ENCODE results near the gene ZNF804A. TPM values are rescaled to one million over a fixed set of nuclear protein-coding genes. Genes with fewer than 3 reads are reported as not detected.

The ZNF804A gene
- total RNA-seq, 3 donors from 2014 or later, result 0.14 to 0.70 TPM; not detected in 1

DNA sequence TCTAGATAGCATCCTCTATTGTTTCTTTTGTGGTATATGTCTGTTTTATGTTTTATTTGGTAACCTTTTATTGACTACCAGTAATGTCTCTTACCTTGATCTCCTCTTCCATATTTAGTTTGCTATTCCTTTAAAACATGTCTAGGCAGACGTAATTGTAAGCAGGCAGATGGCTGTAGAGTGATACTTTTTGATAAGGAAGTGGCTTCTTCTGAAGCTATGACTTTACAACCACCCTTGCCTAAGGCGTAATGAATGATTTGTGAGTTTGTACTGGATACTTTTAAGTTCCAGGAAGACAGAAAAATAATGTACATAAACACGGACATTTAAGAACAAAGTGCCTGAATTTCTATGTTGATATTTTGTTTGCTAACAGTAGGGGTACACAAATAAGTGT is 85.6 kb downstream of the ZNF804A start:
- no peaks in the 10 kb centered on the region for H3K9me3 ChIP-seq
- TF ChIP-seq CTCF (IDR thresholded peaks at IDR 0.05), result no peak
- no peak for DNase-seq
- H3K36me3 ChIP-seq (ENCODE audit: low read depth), result no peaks in the 10 kb centered on the region
- no peak for ATAC-seq
- intact Hi-C loops (cut with DNase I, micrococcal nuclease), result no loop called here
- no peaks in the 10 kb centered on the region for H3K4me1 ChIP-seq (ENCODE audit: low read depth)
- no peak overlapping the region for H3K4me3 ChIP-seq

DNA sequence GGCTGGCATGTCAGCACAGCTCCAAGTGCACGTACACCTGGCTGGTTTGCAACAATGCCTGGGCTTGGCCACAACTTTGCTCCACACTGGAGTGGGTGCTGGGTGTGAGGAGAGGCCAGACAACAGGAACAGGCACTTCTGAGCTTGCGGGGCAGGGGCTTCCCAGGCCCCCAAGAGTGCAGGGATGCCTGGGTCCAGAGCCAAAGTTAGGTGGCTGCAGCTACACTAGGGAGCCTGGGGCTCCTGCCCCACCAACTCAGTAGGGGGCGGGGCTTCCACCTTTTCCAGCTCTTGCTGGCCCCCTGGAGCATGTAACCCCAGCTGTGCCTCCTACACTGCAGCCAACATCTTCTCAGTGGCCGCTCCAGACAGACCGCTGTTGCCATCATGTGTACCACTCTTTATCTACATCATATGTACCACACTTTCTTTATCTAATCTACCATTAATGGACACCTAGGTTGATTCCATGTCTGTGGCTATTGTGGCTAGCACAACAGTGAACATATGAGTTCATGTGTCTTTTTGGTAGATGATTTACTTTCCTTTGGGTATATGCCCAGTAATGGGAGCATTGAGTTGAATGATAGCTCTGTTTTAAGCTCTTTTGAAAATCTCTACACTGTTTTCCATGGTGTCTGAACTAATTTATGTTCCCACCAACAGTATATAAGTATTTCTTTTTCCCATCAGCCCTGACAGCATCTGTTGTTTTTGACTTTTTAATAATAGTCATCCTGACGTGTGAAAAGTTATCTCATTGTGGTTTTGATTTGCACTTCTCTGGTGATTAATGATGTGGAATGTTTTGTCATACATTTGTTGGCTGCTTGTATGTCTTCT is 87.9 kb downstream of the ZNF804A start:
- no peak for TF ChIP-seq CTCF (IDR thresholded peaks at IDR 0.05)
- no peaks in the 10 kb centered on the region for H3K36me3 ChIP-seq (ENCODE audit: low read depth)
- no peak overlapping the region for H3K4me3 ChIP-seq
- H3K9me3 ChIP-seq, result no peaks in the 10 kb centered on the region
- ATAC-seq (no peak), DNase-seq (no peak)
- intact Hi-C loops (cut with DNase I, micrococcal nuclease), result no loop called here
- H3K4me1 ChIP-seq (ENCODE audit: low read depth), result no peaks in the 10 kb centered on the region

DNA sequence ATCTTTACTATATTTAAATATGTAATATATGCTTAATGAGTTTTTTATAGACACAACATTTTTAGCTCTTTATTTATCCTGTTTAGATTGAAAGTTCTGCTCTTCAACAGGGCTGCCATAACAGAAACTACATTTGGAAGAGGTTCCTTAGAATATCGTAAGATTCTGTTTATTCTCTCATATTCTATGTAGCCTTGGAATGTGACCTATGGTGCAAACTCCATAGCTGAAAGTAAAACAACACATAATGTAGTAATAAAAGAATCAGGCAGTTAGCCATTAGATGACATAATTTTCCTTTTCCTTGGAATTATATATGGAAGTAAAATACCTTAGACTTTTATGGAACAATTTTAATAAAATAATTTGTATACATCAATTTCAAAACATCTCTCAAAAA is 91.3 kb downstream of the ZNF804A start:
- no peak for DNase-seq
- intact Hi-C loops (cut with DNase I, micrococcal nuclease), result no loop called here
- Histone ChIP-seq H3K4me1 (ENCODE audit: low read depth) (no peaks in the 10 kb centered on the region), H3K4me3 (no peak overlapping the region), H3K9me3 (no peaks in the 10 kb centered on the region), H3K36me3 (ENCODE audit: low read depth) (no peaks in the 10 kb centered on the region)
- no peak for TF ChIP-seq CTCF (IDR thresholded peaks at IDR 0.05)
- ATAC-seq, result no peak

GRCh38 chr2:184692141-184692734 is 93.9 kb downstream of the ZNF804A start:
- Histone ChIP-seq H3K4me3 (no peak overlapping the region), H3K9me3 (no peaks in the 10 kb centered on the region), H3K36me3 (ENCODE audit: low read depth) (no peaks in the 10 kb centered on the region), H3K4me1 (ENCODE audit: low read depth) (no peaks in the 10 kb centered on the region)
- ATAC-seq (no peak), DNase-seq (no peak)
- no peak for TF ChIP-seq CTCF (IDR thresholded peaks at IDR 0.05)
- intact Hi-C loops (cut with DNase I, micrococcal nuclease), result no loop called here

GRCh38 chr2:184696644-184697043 is 98.3 kb downstream of the ZNF804A start:
- no peak overlapping the region for H3K4me3 ChIP-seq
- intact Hi-C loops (cut with DNase I, micrococcal nuclease), result no loop called here
- H3K36me3 ChIP-seq (ENCODE audit: low read depth), result no peaks in the 10 kb centered on the region
- TF ChIP-seq CTCF (IDR thresholded peaks at IDR 0.05), result no peak
- H3K9me3 ChIP-seq, result no peaks in the 10 kb centered on the region
- DNase-seq (no peak), ATAC-seq (no peak)
- H3K4me1 ChIP-seq (ENCODE audit: low read depth), result no peaks in the 10 kb centered on the region

All from mucosa of descending colon (tissue), 3 donors.